Thoracic aorta (tissue), 2 donors: ENCODE data around the gene TFDP2. TPM values are rescaled to one million over a fixed set of nuclear protein-coding genes. Genes with fewer than 3 reads are reported as not detected.

Experiments used
- ATAC-seq: fragments of 150-250 bp; one replicate; pipeline ENCODE4 v1.8.0; 2017; ENCODE audit warnings: low read depth; ENCODE audit not compliant: insufficient number of reproducible peaks, low FRiP score
- DNase-seq: peaks from one replicate; pipeline ENCODE4 v3.0.0-alpha.2; 2020; ENCODE audit warnings: low spot score
- H3K27ac ChIP-seq, 2 donors: fragments of 200-600 bp; sonication (generic); 1 replicate in 1 of 2; 2 replicates in 1 of 2; pipeline ENCODE4 v1.5.1; 2016; ENCODE audit warnings: mild to moderate bottlenecking in 2 of 2, moderate library complexity in 2 of 2
- H3K27me3 ChIP-seq: fragments of 200-600 bp; sonication (generic); replicated peaks from 2 replicates; pipeline ENCODE4 v1.6.0; 2016; ENCODE audit warnings: mild to moderate bottlenecking; ENCODE audit not compliant: insufficient read depth
- H3K36me3 ChIP-seq: fragments of 200-600 bp; sonication (generic); one replicate; pipeline ENCODE4 v1.5.1; 2016
- H3K4me1 ChIP-seq, 2 donors: fragments of 200-600 bp; sonication (generic); 1 replicate in 1 of 2; 2 replicates in 1 of 2; pipeline versions ENCODE4 v1.5.1 to v1.6.0; 2016; ENCODE audit warnings: low read depth in 2 of 2, mild to moderate bottlenecking in 1 of 2; ENCODE audit not compliant: control insufficient read depth in 1 of 2
- H3K4me3 ChIP-seq: fragments of 200-600 bp; sonication (generic); 2 replicates; pipeline ENCODE4 v1.5.1; 2016; ENCODE audit warnings: mild to moderate bottlenecking
- H3K9me3 ChIP-seq: fragments of 200-600 bp; sonication (generic); 2 replicates; pipeline ENCODE4 v1.5.1; 2016
- total RNA-seq, 2 donors: library from RNA; depleted of rRNA; stranded (reverse); fragments of >200 nt; gene quantifications; one replicate each; pipeline versions ENCODE4 v1.1.0 to v1.2.3, GENCODE V29; 2016
- TF ChIP-seq, protein P1 (sequence below): fragments of 200-600 bp; sonication (generic); IDR thresholded peaks from one replicate; pipeline ENCODE4 v1.5.1; 2019; ENCODE audit warnings: antibody characterized with exemption

Gene TFDP2
- total RNA-seq, 2 donors from 2014 or later, result 29.2 to 210 TPM

DNA sequence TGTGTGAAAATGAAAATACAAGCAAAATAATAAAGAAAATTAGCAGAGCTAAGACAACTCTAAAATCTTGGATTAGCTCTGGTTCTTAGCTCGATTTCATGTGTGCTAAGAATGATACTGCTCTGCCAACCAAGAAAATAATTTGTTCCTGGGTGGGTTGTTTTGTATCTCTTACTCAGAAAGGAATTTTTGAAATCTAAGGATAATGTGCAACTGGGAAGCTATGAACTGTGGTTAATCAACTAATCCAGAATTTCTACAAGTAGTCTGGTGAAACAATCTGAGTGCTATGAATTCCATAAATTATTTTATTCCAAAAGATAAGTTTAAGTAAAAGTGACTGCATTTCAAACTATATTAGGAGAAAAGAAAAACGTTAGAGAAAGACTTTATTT is 92.0 kb downstream of the TFDP2 start:
- no peak overlapping the region for H3K27ac ChIP-seq
- ATAC-seq (no peak), DNase-seq (no peak)
- H3K36me3 ChIP-seq, result no peaks in the 10 kb centered on the region
- no peak overlapping the region for H3K4me3 ChIP-seq
- no peaks in the 10 kb centered on the region for H3K27me3 ChIP-seq
- no peaks in the 10 kb centered on the region for H3K4me1 ChIP-seq
- no peaks in the 10 kb centered on the region for H3K9me3 ChIP-seq
- TF ChIP-seq, protein P1, sequence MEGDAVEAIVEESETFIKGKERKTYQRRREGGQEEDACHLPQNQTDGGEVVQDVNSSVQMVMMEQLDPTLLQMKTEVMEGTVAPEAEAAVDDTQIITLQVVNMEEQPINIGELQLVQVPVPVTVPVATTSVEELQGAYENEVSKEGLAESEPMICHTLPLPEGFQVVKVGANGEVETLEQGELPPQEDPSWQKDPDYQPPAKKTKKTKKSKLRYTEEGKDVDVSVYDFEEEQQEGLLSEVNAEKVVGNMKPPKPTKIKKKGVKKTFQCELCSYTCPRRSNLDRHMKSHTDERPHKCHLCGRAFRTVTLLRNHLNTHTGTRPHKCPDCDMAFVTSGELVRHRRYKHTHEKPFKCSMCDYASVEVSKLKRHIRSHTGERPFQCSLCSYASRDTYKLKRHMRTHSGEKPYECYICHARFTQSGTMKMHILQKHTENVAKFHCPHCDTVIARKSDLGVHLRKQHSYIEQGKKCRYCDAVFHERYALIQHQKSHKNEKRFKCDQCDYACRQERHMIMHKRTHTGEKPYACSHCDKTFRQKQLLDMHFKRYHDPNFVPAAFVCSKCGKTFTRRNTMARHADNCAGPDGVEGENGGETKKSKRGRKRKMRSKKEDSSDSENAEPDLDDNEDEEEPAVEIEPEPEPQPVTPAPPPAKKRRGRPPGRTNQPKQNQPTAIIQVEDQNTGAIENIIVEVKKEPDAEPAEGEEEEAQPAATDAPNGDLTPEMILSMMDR, result no peak

DNA sequence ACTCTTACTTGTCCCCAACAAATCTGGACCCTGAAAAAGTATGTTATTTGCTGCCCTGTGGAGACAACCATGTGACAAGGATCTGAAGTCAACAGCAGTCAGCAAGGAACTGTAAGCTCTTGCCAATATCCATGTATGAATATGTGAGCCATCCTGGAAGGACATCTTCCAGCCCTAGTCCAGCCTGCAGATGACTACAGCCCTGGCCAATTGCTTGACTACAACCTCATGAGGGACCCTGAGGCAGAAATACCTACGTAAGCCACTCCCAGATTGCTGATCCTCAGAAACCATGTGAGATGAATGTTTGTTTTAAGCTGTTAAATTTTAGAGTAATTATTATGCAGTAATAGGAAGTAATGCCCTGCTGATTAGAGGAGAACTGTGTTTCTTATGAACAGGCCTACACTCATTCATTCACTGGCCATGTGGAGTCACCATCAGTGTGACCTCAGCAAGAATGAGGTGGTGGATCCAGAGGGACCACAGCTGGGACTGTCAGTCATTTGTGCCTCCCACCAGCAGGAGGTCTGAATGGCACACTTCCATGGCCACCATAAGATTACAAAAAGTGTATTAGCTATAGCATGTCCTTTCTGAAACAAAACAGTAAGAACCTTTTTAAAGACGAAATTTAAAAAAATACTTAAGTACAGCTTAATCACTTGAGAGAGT is 92.6 kb downstream of the TFDP2 start:
- no peaks in the 10 kb centered on the region for H3K36me3 ChIP-seq
- TF ChIP-seq, protein P1, result no peak
- H3K4me3 ChIP-seq, result no peak overlapping the region
- no peaks in the 10 kb centered on the region for H3K27me3 ChIP-seq
- H3K4me1 ChIP-seq, result no peaks in the 10 kb centered on the region
- DNase-seq, result no peak
- H3K27ac ChIP-seq, result no peak overlapping the region
- ATAC-seq, result no peak
- H3K9me3 ChIP-seq, result no peaks in the 10 kb centered on the region

DNA sequence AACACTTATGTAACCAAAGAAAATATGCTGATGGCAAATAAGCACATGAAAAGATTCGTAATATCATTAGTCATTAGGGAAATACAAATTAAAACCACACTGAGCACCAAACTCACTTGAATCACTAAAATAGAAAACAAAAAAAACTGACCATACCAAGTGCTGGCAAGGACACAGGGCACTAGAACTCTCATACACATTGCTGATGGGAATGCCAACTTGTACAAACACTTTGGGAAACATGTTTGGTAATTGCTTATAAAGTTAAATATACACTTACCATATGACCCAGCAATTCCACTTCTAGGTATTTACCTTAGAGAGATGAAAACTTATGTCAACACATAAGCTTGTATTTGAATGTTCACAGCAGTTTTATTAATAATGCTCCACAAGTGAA is 95.5 kb downstream of the TFDP2 start:
- Histone ChIP-seq H3K9me3 (no peaks in the 10 kb centered on the region), H3K4me1 (no peaks in the 10 kb centered on the region), H3K36me3 (no peaks in the 10 kb centered on the region), H3K27me3 (no peaks in the 10 kb centered on the region), H3K4me3 (no peak overlapping the region), H3K27ac (no peak overlapping the region)
- no peak for DNase-seq
- ATAC-seq, result no peak
- TF ChIP-seq, protein P1, result no peak

DNA sequence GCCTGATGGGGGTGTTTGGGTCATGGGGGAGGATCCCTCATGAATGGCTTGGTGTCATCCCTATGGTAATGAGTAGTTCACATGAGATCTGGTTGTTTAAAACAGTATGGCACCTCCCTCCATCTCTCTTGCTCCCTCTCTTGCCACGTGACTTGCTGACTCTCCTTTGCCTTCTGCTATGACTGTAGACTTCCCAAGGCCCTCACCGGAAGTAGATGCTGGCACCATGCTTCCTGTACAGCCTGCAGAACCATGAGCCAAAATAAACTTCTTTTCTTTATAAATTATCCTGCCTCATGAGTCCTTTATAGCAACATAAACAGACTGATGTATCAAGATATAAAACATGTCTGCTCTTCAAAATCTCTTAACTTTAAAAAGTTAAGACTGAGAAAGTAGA is 96.1 kb downstream of the TFDP2 start:
- TF ChIP-seq, protein P1, result no peak
- Histone ChIP-seq H3K4me1 (no peaks in the 10 kb centered on the region), H3K27ac (no peak overlapping the region), H3K9me3 (no peaks in the 10 kb centered on the region), H3K4me3 (no peak overlapping the region), H3K36me3 (no peaks in the 10 kb centered on the region), H3K27me3 (no peaks in the 10 kb centered on the region)
- DNase-seq (no peak), ATAC-seq (no peak)

DNA sequence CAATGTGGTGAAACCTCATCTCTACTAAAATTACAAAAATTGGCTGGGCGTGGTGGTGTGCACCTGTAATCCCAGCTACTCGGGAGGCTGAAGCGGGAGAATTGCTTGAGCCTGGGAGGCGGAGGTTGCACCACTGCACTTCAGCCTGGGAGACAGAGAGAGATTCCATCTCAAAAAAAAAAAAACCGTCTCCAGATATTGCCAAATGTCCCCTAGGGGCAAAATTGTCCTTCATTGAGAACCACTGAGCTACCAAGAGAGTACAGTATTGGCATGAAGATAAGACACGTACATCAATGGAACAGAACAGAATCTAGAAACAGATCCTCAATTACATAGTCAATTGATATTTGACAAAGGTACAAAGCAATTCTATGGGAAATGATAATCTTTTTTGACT is 98.0 kb downstream of the TFDP2 start:
- H3K4me1 ChIP-seq, result no peaks in the 10 kb centered on the region
- no peak overlapping the region for H3K27ac ChIP-seq
- TF ChIP-seq, protein P1, result no peak
- H3K4me3 ChIP-seq, result no peak overlapping the region
- no peak for ATAC-seq
- no peaks in the 10 kb centered on the region for H3K9me3 ChIP-seq
- H3K27me3 ChIP-seq, result no peaks in the 10 kb centered on the region
- no peaks in the 10 kb centered on the region for H3K36me3 ChIP-seq
- no peak for DNase-seq
